GM19455 (cell line): ENCODE measurements around the gene EDEM1.
A peak's percentile ranks its signal among the peaks of the same experiment; 100 is the strongest.
"Not testable (repeated sequence)": the region's sequence is repeated elsewhere in the genome, so short reads cannot be mapped to it uniquely, and the experiment has no call there.

Experiments used
- ATAC-seq: cut with Tn5 transposase; IDR thresholded peaks from one replicate; pipeline ENCODE4 v1.9.1; 2021; ENCODE audit not compliant: unreplicated experiment

Gene EDEM1

GRCh38 chr3:5172018-5172417, 15.5 kb upstream of the EDEM1 start:
- ATAC-seq: no peak

- not testable (repeated sequence) for ATAC-seq
Observed at GRCh38 chr3:5179036-5179435, 8.5 kb upstream of the EDEM1 start.

- peak; percentile 79 for ATAC-seq
Observed at GRCh38 chr3:5181469-5182141, 5.9 kb upstream of the EDEM1 start.

GRCh38 chr3:5183714-5184113, 3.8 kb upstream of the EDEM1 start:
- not testable (repeated sequence) for ATAC-seq

DNA sequence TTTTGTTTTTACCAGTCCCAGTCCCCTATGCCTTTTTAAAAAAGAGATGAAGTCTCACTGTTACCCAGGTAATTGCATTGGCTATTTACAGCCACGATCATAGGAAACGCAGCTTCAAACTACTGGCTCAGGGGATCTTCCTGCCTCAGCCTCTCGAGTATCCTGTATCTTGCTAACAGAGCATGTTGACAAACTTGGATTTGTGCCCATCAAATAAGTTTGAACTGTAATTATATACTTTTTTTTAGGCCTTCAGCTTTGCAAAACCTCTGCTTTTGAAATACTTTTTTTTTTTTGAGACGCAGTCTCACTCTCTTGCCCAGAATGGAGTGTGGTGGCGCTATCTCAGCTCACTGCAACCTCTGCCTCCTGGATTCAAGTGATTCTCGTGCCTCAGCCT, 3.0 kb upstream of the EDEM1 start:
- no peak for ATAC-seq

GRCh38 chr3:5185093-5185673, 2.3 kb upstream of the EDEM1 start:
- no peak for ATAC-seq

DNA sequence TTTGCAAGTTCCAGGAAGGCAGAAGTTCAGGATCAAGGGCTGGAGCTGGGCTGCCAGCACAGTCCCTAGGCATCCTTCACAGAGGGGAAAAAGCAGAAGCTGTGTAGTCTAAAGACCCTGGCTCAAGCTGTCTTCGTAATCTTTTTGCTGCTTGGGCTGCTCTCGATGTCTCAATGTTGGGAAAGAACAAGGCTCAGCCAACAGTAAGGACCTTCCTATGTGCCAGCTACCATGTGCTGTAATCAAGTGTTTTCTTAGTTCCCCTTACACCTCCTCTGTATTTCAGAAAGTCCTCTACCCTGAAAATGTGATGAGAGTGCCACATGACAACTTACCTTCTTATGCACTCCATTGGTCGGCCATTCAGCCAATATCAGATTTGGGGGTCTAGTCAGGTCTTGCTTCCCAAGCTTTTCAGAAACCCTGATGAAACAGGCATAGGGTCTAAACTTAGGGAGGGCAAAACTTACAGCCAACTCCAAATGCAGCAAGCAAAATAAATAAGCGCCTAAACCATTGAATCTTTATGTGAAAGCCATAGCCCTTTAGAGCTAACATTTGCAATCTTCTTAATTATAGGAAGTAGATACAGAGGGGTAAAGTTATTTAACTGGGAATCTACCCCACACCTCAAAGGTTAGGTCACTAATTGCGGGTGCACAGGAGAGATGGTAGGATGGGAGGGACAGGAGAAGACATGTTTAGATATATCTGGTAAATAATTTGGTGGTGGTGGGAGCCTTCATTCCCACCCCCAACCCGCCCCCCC, 1.2 kb upstream of the EDEM1 start:
- ATAC-seq: no peak

DNA sequence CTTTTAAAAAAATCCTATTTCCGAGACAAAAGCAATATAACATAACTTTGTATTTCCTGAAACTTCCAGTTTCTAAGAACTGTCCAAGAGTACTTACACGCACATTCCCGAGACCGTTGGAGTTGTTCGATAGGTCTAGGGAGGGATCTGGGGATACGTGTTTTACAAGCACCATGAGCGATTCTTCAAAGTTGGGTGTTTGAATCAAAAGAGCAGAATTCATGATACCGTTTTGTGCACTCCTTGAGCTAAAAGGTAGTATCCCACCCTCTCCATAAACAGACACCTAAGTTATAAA, 700 bp upstream of the EDEM1 start:
- no peak for ATAC-seq

DNA sequence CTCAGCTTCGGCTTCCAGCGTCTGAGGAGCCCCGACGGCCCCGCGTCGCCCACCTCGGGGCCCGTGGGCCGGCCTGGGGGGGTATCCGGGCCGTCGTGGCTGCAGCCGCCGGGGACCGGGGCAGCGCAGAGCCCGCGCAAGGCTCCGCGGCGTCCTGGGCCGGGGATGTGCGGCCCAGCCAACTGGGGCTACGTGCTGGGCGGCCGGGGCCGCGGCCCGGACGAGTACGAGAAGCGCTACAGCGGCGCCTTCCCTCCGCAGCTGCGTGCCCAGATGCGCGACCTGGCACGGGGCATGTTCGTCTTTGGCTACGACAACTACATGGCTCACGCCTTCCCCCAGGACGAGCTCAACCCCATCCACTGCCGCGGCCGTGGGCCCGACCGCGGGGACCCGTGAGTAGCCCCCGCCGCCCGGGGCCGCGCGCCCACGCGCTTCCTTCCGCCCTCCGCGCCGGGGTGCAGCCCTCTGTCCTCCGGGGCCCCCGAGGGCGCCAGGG, 462 bp downstream of the EDEM1 start:
- ATAC-seq: peak; percentile 26

DNA sequence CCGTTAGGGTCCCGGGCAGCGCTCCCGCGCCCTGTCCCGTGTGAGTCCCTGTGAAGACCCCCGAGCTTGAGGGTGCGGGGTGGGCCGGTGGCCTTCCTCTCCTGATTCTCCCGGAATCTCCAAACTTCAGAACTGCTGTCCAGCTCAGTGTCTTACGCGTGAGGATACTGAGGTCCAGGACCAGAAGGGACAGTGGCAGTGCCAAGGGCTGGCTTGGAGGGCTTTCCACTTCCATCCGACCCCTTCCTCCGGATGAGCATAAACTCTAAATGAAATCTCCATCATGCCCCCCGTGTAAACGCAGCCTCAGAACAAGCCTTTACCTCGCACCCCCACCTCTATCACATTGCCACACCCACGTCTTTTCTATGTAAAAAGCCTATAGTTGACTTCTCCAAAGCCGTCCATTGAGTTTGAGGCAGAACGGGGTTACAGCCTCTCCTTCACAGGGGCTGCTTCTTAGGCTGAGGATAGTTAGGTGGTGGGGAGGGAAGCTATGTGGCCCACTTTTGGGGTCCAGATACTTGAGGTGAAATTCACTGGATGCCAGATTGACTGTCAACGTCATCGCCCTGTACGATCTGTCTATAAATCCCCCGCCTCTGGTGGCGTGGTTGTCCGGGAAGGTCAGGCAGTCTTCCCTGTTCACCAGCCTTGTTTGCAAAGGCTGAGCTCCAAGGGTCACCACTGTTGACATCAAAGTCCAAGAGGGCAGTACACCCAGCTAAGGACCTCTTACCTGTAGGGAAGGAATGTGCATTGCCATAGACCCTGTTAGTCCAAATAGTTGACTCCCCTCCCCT, 1.1 kb downstream of the EDEM1 start:
- ATAC-seq: no peak

DNA sequence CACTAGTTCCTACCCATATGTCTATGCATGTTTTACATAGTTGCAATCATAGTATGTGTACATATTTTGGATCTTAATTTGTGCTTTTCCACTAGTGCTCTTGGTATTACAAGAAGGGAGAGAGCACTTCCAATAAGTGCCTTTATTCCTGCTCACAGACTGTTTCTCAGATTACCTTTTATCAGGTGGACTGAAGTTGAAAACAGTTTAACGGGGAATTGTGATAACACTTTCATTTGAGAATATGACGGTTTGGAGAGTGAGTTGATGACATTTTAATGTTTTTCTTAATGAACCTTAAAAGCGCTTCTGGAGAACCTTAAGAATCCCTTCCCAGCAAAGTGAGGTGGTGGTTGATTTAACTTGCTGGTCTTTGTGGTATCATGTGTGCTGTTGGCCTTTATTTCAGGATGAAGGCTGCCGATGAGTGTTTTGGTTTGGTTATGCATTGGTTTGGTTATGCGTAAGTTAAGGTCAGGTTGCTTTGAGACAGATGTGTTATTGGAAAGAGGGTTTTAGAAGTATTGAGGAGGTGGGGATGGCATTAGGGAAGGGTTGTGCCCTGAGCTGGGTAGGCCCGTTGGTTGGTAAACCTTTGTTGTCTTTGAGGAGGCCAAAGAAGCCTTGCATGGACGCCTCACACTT, 2.8 kb downstream of the EDEM1 start:
- ATAC-seq: no peak

- no peak for ATAC-seq
Observed at GRCh38 chr3:5191555-5192304, 4.2 kb downstream of the EDEM1 start.

DNA sequence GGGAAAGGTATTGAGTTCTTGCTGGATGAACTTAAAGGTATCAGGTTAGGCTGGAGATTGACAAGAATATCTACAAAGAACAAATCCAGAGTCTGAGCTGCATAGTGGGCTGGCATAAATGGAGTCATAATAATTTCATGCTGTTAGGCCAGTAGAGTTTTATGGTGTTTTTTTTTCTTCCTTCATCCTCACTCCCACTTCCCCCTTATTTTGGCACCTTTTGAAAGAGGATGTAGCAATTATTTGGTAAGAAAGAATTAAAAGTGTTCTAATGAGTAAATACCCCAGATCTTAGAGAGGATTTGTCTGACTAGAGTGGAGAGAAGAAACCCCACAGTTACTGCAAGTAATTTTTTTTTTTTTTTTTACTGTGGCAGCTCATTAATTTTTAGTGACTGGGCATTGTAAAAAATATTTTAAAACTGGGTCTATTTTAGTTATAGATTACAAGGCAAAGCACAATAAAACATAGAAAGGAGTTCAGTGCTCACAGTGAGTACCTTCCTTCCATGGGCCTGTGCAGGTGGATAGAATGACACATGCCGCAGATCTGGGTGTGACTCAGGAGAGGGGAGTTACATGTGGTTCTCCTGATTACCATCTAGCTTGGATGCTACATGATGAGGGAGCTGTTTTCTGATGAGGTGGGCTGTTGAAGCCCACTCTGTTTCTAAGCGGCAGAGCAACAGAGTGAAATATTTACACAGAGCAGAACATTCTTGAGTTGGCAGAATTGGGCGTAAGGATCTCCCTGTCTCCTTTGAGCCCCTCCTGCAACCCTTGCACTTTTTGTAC, 5.3 kb downstream of the EDEM1 start:
- no peak for ATAC-seq

GRCh38 chr3:5194341-5194740, 6.8 kb downstream of the EDEM1 start:
- no peak for ATAC-seq

GRCh38 chr3:5194801-5195509, 7.4 kb downstream of the EDEM1 start:
- peak; percentile 38 for ATAC-seq

- ATAC-seq: no peak
Observed at GRCh38 chr3:5195605-5196004, 8.1 kb downstream of the EDEM1 start.

- no peak for ATAC-seq
Observed at GRCh38 chr3:5197022-5197421, 9.5 kb downstream of the EDEM1 start.

DNA sequence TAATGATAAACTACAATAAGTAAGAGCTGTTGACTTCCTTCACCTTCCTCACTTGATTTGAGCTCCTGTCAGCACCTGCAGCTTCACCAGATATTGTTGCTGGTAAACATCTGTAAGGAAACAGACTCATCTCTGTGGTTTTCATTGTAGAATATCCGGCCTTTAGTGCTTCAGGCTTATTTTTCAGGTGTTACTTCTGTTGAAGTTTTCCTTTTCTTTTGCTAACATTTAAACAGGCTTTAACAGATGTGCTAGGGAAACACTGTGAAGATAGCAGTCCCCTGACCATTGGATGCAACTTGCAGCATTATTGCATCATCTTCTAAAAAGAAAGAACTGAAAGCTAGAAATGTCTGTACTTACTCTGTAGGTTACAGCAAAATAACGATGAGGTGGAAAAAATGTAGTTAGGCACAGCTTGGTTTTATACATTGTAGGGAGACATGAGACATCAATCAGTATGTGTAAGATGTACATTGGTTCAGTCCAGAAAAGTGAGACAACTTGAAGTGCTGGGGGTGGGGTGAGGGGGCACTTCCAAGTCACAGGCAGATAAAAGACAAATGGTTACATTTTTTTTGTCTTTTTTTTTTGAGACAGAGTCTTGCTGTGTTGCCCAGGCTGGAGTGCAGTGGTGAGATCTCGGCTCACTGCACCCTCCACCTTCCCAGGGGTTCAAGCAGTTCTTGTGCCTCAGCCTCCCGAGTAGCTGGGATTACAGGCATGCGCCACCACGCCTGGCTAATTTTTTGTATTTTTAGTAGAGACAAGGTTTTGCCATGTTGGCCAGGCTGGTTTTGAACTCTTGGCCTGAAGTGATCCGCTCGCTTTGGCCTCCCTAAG, 10.2 kb downstream of the EDEM1 start:
- peak; percentile 66 for ATAC-seq
